Stimulated activated naive CD4-positive, alpha-beta T cell treated with Interleukin-2 at 50 U/mL for 16 hours (primary cell): Measurements from ENCODE around the gene CCDC18.
"Not testable (repeated sequence)": the region's sequence is repeated elsewhere in the genome, so short reads cannot be mapped to it uniquely, and the experiment has no call there.

Experiments used
- DNase-seq: peaks from one replicate; lab custom pipeline; 2025; lab: John Stamatoyannopoulos, UW

Gene CCDC18

GRCh38 chr1:93180723-93181613, at the start of gene CCDC18:
TSS of gene CCDC18 (plus strand) at chr1:93180724. CDS start at chr1:93183362, 2,638 bp downstream.
- peak; percentile 69 for DNase-seq

- no peak for DNase-seq
Observed at GRCh38 chr1:93132638-93133037, 47.9 kb upstream of the CCDC18 start.

- no peak for DNase-seq
Observed at GRCh38 chr1:93136445-93136844, 44.1 kb upstream of the CCDC18 start.

GRCh38 chr1:93137604-93138292, 42.8 kb upstream of the CCDC18 start:
- no peak for DNase-seq

- no peak for DNase-seq
Observed at GRCh38 chr1:93140106-93140505, 40.4 kb upstream of the CCDC18 start.

- DNase-seq: no peak
Observed at GRCh38 chr1:93142161-93142560, 38.4 kb upstream of the CCDC18 start.

GRCh38 chr1:93143136-93143535, 37.4 kb upstream of the CCDC18 start:
- no peak for DNase-seq

GRCh38 chr1:93143769-93144168, 36.8 kb upstream of the CCDC18 start:
- DNase-seq: no peak

GRCh38 chr1:93148001-93148400, 32.5 kb upstream of the CCDC18 start:
- no peak for DNase-seq

GRCh38 chr1:93150729-93151128, 29.8 kb upstream of the CCDC18 start:
- DNase-seq: no peak

GRCh38 chr1:93151474-93151873, 29.1 kb upstream of the CCDC18 start:
- no peak for DNase-seq

GRCh38 chr1:93152835-93153234, 27.7 kb upstream of the CCDC18 start:
- no peak for DNase-seq

- DNase-seq: no peak
Observed at GRCh38 chr1:93154898-93155297, 25.6 kb upstream of the CCDC18 start.

- DNase-seq: no peak
Observed at GRCh38 chr1:93155335-93155734, 25.2 kb upstream of the CCDC18 start.

- no peak for DNase-seq
Observed at GRCh38 chr1:93159337-93159736, 21.2 kb upstream of the CCDC18 start.

- not testable (repeated sequence) for DNase-seq
Observed at GRCh38 chr1:93163314-93163713, 17.2 kb upstream of the CCDC18 start.

GRCh38 chr1:93164816-93165215, 15.7 kb upstream of the CCDC18 start:
- no peak for DNase-seq

GRCh38 chr1:93165895-93166294, 14.6 kb upstream of the CCDC18 start:
- not testable (repeated sequence) for DNase-seq

GRCh38 chr1:93167006-93167405, 13.5 kb upstream of the CCDC18 start:
- no peak for DNase-seq

- DNase-seq: not testable (repeated sequence)
Observed at GRCh38 chr1:93170141-93170678, 10.3 kb upstream of the CCDC18 start.

- no peak for DNase-seq
Observed at GRCh38 chr1:93171549-93172034, 8.9 kb upstream of the CCDC18 start.

GRCh38 chr1:93172778-93173177, 7.7 kb upstream of the CCDC18 start:
- no peak for DNase-seq

GRCh38 chr1:93174638-93175037, 5.9 kb upstream of the CCDC18 start:
- DNase-seq: not testable (repeated sequence)
